ENCODE measurements around the gene ATRAID.

ATRAID gene

DNA sequence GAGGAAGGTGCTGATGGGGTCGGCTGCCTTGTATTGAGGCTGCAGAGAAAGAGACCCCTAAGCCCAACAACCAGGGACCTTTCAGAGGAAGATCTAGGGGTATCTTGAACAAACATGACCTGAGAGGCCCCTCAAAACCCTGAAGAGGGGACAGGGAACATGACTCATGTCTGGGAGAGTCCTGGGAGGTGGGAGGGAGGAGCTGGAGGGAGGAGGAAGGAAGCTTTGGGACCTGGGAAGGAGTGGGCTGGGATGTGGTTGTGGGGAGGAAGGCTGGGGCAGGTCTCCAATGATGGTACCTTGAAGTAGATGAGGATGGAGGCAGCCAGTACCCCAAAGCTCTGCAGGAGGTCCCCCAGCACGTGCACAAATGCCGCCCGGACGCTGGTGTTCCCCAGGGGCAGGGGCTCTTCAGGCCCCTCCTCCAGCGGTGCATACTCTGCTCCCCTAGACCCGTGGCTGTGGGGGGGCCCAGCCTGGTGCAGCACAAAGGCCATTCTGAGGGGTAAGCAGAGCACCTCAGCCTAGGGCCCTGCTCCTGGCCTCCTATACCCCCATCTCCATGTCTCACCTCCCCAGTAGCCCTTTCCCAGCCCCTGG lies 45.1 kb downstream of the ATRAID start:
- no peak for DNase-seq (ENCODE audit: extremely low spot score)
- TF ChIP-seq FOXK2 (IDR thresholded peaks at IDR 0.05) (no peak), ARNT (IDR thresholded peaks at IDR 0.05) (no peak), SP1 (IDR thresholded peaks at IDR 0.05) (no peak), SUZ12 (IDR thresholded peaks at IDR 0.05) (no peak), ELF4 (IDR thresholded peaks at IDR 0.05) (no peak), FOXM1 (IDR thresholded peaks at IDR 0.05; ENCODE audit: borderline replicate concordance) (no peak), LEF1 (IDR thresholded peaks at IDR 0.05; ENCODE audit: borderline replicate concordance) (no peak)
- TF ChIP-seq, protein P1, sequence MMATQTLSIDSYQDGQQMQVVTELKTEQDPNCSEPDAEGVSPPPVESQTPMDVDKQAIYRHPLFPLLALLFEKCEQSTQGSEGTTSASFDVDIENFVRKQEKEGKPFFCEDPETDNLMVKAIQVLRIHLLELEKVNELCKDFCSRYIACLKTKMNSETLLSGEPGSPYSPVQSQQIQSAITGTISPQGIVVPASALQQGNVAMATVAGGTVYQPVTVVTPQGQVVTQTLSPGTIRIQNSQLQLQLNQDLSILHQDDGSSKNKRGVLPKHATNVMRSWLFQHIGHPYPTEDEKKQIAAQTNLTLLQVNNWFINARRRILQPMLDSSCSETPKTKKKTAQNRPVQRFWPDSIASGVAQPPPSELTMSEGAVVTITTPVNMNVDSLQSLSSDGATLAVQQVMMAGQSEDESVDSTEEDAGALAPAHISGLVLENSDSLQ (IDR thresholded peaks at IDR 0.05) = no peak
- CTCF ChIA-PET = no interaction called here
- POLR2A ChIA-PET = interaction anchor here (1.1 kb wide), 1 partner anchor 26 kb away, joined by 3 read pairs; no protein-coding TSS in a partner anchor

DNA sequence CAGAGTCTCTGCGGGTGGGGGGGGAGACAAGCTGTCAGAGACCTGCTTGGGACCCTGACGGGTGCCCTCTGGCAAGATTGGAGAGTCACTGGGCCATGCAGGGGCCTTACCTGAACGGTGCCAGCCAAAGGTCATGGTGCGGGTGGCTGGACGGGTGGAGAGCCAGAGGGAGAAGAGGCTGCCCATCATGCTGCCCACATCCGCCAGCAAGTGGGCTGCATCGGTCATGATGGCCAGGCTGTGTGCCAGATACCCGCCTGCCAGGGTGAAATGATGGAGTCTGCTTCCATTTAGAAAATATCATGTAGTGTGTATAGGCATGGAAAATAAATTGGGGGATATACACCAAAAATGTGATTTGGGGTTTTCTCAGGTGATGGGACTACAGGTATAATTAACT lies 46.2 kb downstream of the ATRAID start:
- ChIA-PET CTCF (no interaction called here), POLR2A (interaction anchor here (1.1 kb wide), 1 partner anchor 25 kb away, joined by 3 read pairs; no protein-coding TSS in a partner anchor)
- no peak for DNase-seq (ENCODE audit: extremely low spot score)
- no peak for TF ChIP-seq L3MBTL2 (conservative IDR thresholded peaks at IDR 0.05)

DNA sequence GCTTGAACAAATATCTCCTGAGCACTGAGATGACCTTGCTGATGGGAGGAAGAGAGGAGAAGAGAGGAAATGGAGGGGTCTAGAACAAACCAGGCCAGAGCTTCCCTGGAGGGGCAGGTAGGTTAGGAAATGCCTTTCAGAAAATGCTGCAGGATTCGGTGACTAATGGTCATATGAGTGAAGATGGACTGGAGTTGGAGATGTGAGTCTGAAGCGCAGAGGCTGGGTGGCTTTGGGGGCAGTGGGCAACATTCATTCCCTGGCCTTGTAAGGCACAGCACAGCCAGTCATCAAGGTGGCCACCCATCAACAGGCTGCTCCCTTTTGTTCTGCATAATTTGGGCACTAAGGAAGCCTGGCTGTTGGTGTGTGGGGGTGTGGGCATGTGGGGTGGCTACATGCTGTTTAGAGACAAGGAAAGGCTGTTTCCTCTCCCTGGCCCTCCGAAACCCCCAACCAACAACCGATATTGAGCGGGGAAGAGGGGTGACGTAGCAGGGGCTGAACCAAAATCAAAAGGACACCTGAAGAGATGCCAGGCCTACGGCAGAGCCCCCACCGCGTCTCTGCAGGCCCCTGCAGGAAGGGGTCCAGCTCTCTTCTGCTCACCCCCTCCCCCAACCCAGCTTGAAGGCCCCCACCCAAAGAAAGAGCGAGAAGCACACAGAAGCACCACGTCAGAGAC lies 49.5 kb downstream of the ATRAID start:
- CTCF ChIA-PET = no interaction called here
- no peak for TF ChIP-seq LEF1 (IDR thresholded peaks at IDR 0.05; ENCODE audit: borderline replicate concordance)
- TF ChIP-seq L3MBTL2 (conservative IDR thresholded peaks at IDR 0.05) = no peak
- TF ChIP-seq ELF4 (IDR thresholded peaks at IDR 0.05) = no peak
- no peak for TF ChIP-seq FOXM1 (IDR thresholded peaks at IDR 0.05; ENCODE audit: borderline replicate concordance)
- no peak for TF ChIP-seq ZNF384 (IDR thresholded peaks at IDR 0.05)
- TF ChIP-seq CTBP1 (IDR thresholded peaks at IDR 0.05; ENCODE audit: borderline replicate concordance) = no peak
- no peak for TF ChIP-seq NFRKB (IDR thresholded peaks at IDR 0.05)
- no peak for TF ChIP-seq FOXK2 (IDR thresholded peaks at IDR 0.05)
- TF ChIP-seq SUZ12 (IDR thresholded peaks at IDR 0.05) = no peak
- TF ChIP-seq TARDBP (IDR thresholded peaks at IDR 0.05) = no peak
- no peak for TF ChIP-seq FOXA1 (IDR thresholded peaks at IDR 0.05)
- no peak for TF ChIP-seq ARNT (IDR thresholded peaks at IDR 0.05)
- TF ChIP-seq, protein P1 (IDR thresholded peaks at IDR 0.05) = no peak
- no peak for TF ChIP-seq BHLHE40 (IDR thresholded peaks at IDR 0.05; ENCODE audit: borderline replicate concordance)
- POLR2A ChIA-PET = no interaction called here
- no peak for DNase-seq (ENCODE audit: extremely low spot score)

DNA sequence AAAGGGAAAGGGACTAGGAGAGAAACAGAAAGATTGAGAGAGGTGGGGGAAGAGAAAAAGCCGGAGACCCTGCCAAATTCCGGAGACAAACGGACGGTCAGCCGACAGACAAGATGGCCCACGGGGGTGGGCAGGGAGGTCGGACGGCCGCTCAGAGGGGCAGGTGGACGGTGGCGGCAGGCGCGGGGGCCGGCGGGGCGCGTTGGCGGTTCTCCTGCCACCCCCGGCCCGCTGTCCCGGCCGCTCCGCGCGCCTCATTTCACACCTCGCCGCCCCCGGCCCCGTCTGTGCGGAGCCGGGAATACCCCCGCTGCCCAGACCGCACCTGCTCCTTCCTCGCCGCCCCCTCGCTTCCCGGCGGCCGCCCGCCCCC lies 50.1 kb downstream of the ATRAID start:
- DNase-seq (ENCODE audit: extremely low spot score) = no peak
- POLR2A ChIA-PET = no interaction called here
- TF ChIP-seq ZNF384 (IDR thresholded peaks at IDR 0.05) = no peak
- TF ChIP-seq BHLHE40 (IDR thresholded peaks at IDR 0.05; ENCODE audit: borderline replicate concordance) = no peak
- TF ChIP-seq SUZ12 (IDR thresholded peaks at IDR 0.05) = no peak
- TF ChIP-seq ELF4 (IDR thresholded peaks at IDR 0.05) = no peak
- no peak for TF ChIP-seq FOXA1 (IDR thresholded peaks at IDR 0.05)
- no peak for TF ChIP-seq HDGF (IDR thresholded peaks at IDR 0.05; ENCODE audit: borderline replicate concordance)
- TF ChIP-seq SP1 (IDR thresholded peaks at IDR 0.05) = no peak
- TF ChIP-seq LEF1 (IDR thresholded peaks at IDR 0.05; ENCODE audit: borderline replicate concordance) = no peak
- TF ChIP-seq NFRKB (IDR thresholded peaks at IDR 0.05) = no peak
- TF ChIP-seq L3MBTL2 (conservative IDR thresholded peaks at IDR 0.05) = no peak
- TF ChIP-seq FOXM1 (IDR thresholded peaks at IDR 0.05; ENCODE audit: borderline replicate concordance) = no peak
- TF ChIP-seq, protein P1 (IDR thresholded peaks at IDR 0.05) = no peak
- no peak for TF ChIP-seq TARDBP (IDR thresholded peaks at IDR 0.05)
- no peak for TF ChIP-seq FOXK2 (IDR thresholded peaks at IDR 0.05)
- TF ChIP-seq CTBP1 (IDR thresholded peaks at IDR 0.05; ENCODE audit: borderline replicate concordance) = no peak
- TF ChIP-seq ARNT (IDR thresholded peaks at IDR 0.05) = no peak
- CTCF ChIA-PET = no interaction called here

GRCh38 chr2:27262379-27263286 lies 50.8 kb downstream of the ATRAID start, which contains the start of gene SLC30A3:
TSS of gene SLC30A3 (minus strand) at chr2:27263047. CDS start at chr2:27262906, 141 bp downstream.
- peak; percentile 68 for DNase-seq (ENCODE audit: extremely low spot score)
- CTCF ChIA-PET = interaction anchor here (0.5 to 1.3 kb wide), 4 partner anchors 11 to 1467 kb away, joined by 3 to 5 read pairs (median 4); no protein-coding TSS in a partner anchor
- POLR2A ChIA-PET = interaction anchor here (1.1 to 2.3 kb wide), 5 partner anchors 10 to 191 kb away, joined by 3 to 9 read pairs (median 4); partner anchors contain the start of gene OST4
- TF ChIP-seq, protein P1 (IDR thresholded peaks at IDR 0.05) = no peak
- TF ChIP-seq ELF4 (IDR thresholded peaks at IDR 0.05) (no peak), SP1 (IDR thresholded peaks at IDR 0.05) (no peak), NFRKB (IDR thresholded peaks at IDR 0.05) (no peak), FOXA1 (IDR thresholded peaks at IDR 0.05) (no peak), CTBP1 (IDR thresholded peaks at IDR 0.05; ENCODE audit: borderline replicate concordance) (no peak), HDGF (IDR thresholded peaks at IDR 0.05; ENCODE audit: borderline replicate concordance) (no peak), L3MBTL2 (conservative IDR thresholded peaks at IDR 0.05) (no peak), FOXK2 (IDR thresholded peaks at IDR 0.05) (no peak), FOXM1 (IDR thresholded peaks at IDR 0.05; ENCODE audit: borderline replicate concordance) (no peak), SUZ12 (IDR thresholded peaks at IDR 0.05) (no peak), TARDBP (IDR thresholded peaks at IDR 0.05) (no peak)

Measured in HEK293T (cell line).